Heart left ventricle (tissue), 16 donors: ENCODE measurements around the gene LBHD1. TPM values are rescaled to one million over a fixed set of nuclear protein-coding genes. Genes with fewer than 3 reads are reported as not detected.
"Not testable (repeated sequence)": the region's sequence is repeated elsewhere in the genome, so short reads cannot be mapped to it uniquely, and the experiment has no call there.

ENCODE experiments used
- ATAC-seq, 4 donors: fragments of 200-7000 bp; cut with Tn5 transposase; one replicate each; pipeline ENCODE4 v1.9.1; 2020 to 2022; ENCODE audit warnings: moderate library complexity in 4 of 4, mild to moderate bottlenecking in 3 of 4, moderate number of reproducible peaks in 1 of 4
- DNase-seq, 5 donors: peaks; one replicate each; pipeline ENCODE4 v3.0.0-alpha.2; 2020
- H3K27ac ChIP-seq, 12 donors: fragments of 200-600 bp; sonication (generic) in 4 of 12; one replicate each; pipeline versions ENCODE4 v1.5.0 to v1.8.0; 2016 to 2022; ENCODE audit warnings: mild to moderate bottlenecking in 2 of 12
- H3K27me3 ChIP-seq, 9 donors: fragments of 200-600 bp; sonication (generic) in 2 of 9; one replicate each; pipeline versions ENCODE4 v1.5.1 to v1.8.0; 2016 to 2022; ENCODE audit warnings: mild to moderate bottlenecking in 3 of 9
- H3K36me3 ChIP-seq, 9 donors: fragments of 200-600 bp; sonication (generic) in 2 of 9; one replicate each; pipeline versions ENCODE4 v1.5.0 to v1.8.0; 2018 to 2022; ENCODE audit warnings: mild to moderate bottlenecking in 2 of 9
- H3K4me1 ChIP-seq, 12 donors: fragments of 200-600 bp; sonication (generic) in 4 of 12; one replicate each; pipeline versions ENCODE4 v1.5.0 to v1.8.0; 2016 to 2022; ENCODE audit warnings: mild to moderate bottlenecking in 3 of 12
- H3K4me3 ChIP-seq, 12 donors: fragments of 200-600 bp; sonication (generic) in 4 of 12; one replicate each; pipeline versions ENCODE4 v1.5.0 to v1.8.0; 2017 to 2022; ENCODE audit warnings: mild to moderate bottlenecking in 9 of 12, moderate library complexity in 4 of 12
- H3K9me3 ChIP-seq, 12 donors: fragments of 200-600 bp; sonication (generic) in 4 of 12; one replicate each; pipeline versions ENCODE4 v1.5.0 to v1.8.0; 2016 to 2022; ENCODE audit warnings: mild to moderate bottlenecking in 1 of 12
- POLR2A ChIP-seq, 2 donors: fragments of 450-650 bp; IDR thresholded peaks; one replicate each; pipeline ENCODE4 v1.6.1; 2017; ENCODE audit warnings: antibody characterized with exemption in 2 of 2, mild to moderate bottlenecking in 2 of 2, moderate library complexity in 2 of 2
- WGBS, 4 donors: extraction: QIAGEN DNeasy Blood & Tissue Kit in 2 of 4; methylation state at CpG; one replicate each; pipeline versions ENCODE4 v1.1.5 to v1.1.7; 2013 to 2018; 5-methylcytosine and 5-hydroxymethylcytosine counted together
- intact Hi-C, 10 donors: fragments of 100-400 bp; cut with DNase I; formaldehyde crosslinking; loops; one replicate each; pipeline versions ENCODE4 v1.11.1 to v1.14.2; 2022
- polyA plus RNA-seq, 2 donors: library from polyadenylated mRNA; stranded (reverse); fragments of 200-250 nt; gene quantifications; one replicate each; pipeline ENCODE4 v1.2.3, GENCODE V29; 2013
- total RNA-seq, 9 donors: library from RNA; depleted of rRNA in 2 of 9; stranded (reverse); fragments of >200 nt in 2 of 9; fragmentation: NEBNext Ultra II Directional in 3 of 9; extraction: Animal tissue kit (Norgen Biotek cat#: 25700) in 3 of 9; gene quantifications; one replicate each; pipeline versions ENCODE4 v1.1.0 to v1.2.4, GENCODE V29; 2016 to 2023
- TF ChIP-seq, protein P1 (sequence below), 12 donors: fragments of 200-600 bp; sonication (generic) in 4 of 12; IDR thresholded peaks; one replicate each; pipeline versions ENCODE4 v1.5.0 to v1.8.0; 2018 to 2022; ENCODE audit warnings: antibody characterized with exemption in 12 of 12, mild to moderate bottlenecking in 5 of 12
- donor health status: ischemic (EF 13 %, LVEDD 7.1; RV severe dilation, severe dysfunction).
- donor health status: healthy with polysubstance abuse.
- donor health status: DM: no; HTN: yes; CAD: no.
- donor health status: DM: no; HTN: no; CAD: no.
- donor health status: ischemic (EF 25% LVEDD 6.9; RV normal size, moderate dysfunction).
- donor health status: ischemic (EF 25% LVEDD 5.7; RV mildly dilated, moderate dysfunction).
- donor health status: healthy.
- donor health status: DM: yes; HTN: yes; CAD: no.
- donor health status: ischemic (EF 35%, LVEDD 5.7; RV mildly dilated, moderate dysfunction).
- donor health status: nonischemic (EF 11% LVEDD 7.7; RV severe dilation, severe dysfunction).
- donor health status: DM: yes; HTN: yes; CAD: no.
- donor health status: PGD.
- donor health status: ischemic (EF 29% LVEDD 5.4; RV normal size, mild dysfunction).
- donor health status: nonischemic (EF 23%, LVEDD 6.1; RV moderate dilation, normal function).

The LBHD1 gene
- total and polyA plus RNA-seq, 11 donors: 1.4 to 6.3 (median 2.4) TPM

DNA sequence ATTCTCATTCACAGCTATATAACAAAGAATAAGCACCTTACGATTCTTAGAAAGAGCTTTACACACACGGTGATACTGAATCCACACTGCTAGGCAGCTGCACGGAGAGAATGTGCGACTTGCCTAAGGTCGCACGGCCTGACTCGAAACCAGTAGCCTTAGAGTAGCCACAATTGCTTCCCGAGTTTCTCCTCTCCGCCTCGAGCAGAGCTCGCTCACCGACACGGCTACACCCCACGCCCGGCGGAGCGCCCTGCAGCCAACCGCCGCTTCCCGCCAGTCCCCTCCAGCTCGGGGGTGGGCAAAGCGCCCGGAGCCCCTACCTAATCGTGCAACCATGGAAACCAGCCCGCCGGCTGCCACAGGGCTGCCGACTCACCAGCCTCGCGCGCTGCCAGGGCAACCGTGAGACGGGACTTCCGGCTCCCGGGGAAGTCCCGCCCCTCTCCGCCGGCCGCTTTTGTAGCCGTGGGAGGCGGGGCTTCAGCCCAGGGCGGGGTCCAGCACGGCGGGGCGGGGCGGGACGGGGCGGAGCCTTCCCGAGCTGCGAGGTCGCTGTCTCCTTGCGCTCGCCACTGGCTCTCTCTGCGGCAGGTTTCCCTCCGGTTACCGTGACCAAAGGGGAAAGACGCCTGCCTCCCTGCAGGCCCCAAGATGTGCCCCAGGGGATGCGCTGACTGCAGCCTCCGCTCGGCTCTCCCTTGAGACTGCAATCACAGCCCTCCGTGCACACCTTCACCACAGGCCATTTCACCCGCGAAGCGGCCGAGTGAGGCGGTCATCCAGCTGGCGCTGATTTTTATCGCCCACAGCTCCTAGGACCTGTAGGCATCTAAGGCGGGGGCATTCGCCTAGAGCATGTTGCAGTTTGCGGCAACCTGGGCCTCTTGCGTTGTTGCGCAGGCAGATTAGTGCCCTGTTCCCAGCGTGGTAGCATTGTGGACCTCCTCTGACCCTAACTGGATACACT lies 34.1 kb upstream of the LBHD1 start:
- TF ChIP-seq, protein P1, sequence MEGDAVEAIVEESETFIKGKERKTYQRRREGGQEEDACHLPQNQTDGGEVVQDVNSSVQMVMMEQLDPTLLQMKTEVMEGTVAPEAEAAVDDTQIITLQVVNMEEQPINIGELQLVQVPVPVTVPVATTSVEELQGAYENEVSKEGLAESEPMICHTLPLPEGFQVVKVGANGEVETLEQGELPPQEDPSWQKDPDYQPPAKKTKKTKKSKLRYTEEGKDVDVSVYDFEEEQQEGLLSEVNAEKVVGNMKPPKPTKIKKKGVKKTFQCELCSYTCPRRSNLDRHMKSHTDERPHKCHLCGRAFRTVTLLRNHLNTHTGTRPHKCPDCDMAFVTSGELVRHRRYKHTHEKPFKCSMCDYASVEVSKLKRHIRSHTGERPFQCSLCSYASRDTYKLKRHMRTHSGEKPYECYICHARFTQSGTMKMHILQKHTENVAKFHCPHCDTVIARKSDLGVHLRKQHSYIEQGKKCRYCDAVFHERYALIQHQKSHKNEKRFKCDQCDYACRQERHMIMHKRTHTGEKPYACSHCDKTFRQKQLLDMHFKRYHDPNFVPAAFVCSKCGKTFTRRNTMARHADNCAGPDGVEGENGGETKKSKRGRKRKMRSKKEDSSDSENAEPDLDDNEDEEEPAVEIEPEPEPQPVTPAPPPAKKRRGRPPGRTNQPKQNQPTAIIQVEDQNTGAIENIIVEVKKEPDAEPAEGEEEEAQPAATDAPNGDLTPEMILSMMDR (IDR thresholded peaks at IDR 0.05): no peak
- peak in 1 of 2 donors; percentile 60 for TF ChIP-seq POLR2A (IDR thresholded peaks at IDR 0.05)
- intact Hi-C loops: loop anchor here in 2 of 10 donors (2.0 to 5.0 kb wide), 3 partner anchors 23 to 39 kb away; partner anchors contain the start of genes C11orf98 (in 1 of the 2), CSKMT (in 1 of the 2), LBHD1 (in 1 of the 2) and UQCC3 (in 1 of the 2)
- peaks cover 0 to 61% (median 34%) of the 10 kb centered on the region in 12 donors for H3K4me1 ChIP-seq
- peaks cover 0 to 34% (median 18%) of the 10 kb centered on the region in 9 donors for H3K36me3 ChIP-seq
- H3K4me3 ChIP-seq: peak overlapping the region; percentile 63 to 89 (median 78)
- H3K27me3 ChIP-seq: no peaks in the 10 kb centered on the region
- DNase-seq: peak; percentile 94 to 98 (median 96)
- H3K27ac ChIP-seq: peak overlapping the region; percentile 71 to 95 (median 88)
- ATAC-seq: peak; percentile 65 to 90 (median 86)
- WGBS, 4 donors: 1 to 12% (median 3%) methylated on average over 29 to 73 of the region's 73 CpGs
- no peaks in the 10 kb centered on the region for H3K9me3 ChIP-seq

DNA sequence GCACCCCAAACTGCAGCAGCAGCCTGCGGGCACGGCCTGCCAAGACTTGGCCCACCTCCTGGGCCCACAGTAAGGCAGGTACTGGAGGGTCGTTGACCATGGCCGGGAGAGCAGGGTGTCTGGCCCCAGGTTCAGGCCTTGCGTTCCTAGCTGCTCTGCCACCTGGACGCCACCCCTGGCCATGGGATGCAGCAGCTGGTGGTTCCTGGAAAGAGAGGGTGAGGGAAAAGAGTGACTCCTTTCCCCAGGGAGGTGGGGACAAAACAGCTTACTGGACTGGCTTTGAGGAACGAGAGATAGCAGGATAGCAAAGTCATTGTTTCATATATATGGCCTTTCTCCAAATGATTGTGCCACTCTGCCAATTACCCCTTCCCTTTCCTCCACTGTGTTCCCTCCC lies 33.3 kb upstream of the LBHD1 start:
- intact Hi-C loops: loop anchor here in 2 of 10 donors (2.0 to 5.0 kb wide), 3 partner anchors 23 to 38 kb away; partner anchors contain the start of genes C11orf98 (in 1 of the 2), CSKMT (in 1 of the 2), LBHD1 (in 1 of the 2) and UQCC3 (in 1 of the 2)
- TF ChIP-seq, protein P1 (IDR thresholded peaks at IDR 0.05): no peak
- no peak for TF ChIP-seq POLR2A (IDR thresholded peaks at IDR 0.05)
- H3K4me1 ChIP-seq: peaks cover 0 to 56% (median 31%) of the 10 kb centered on the region in 12 donors
- 43 to 58% (median 51%) methylated on average over 7 of the region's 7 CpGs for WGBS, 4 donors
- peaks cover 0 to 34% (median 18%) of the 10 kb centered on the region in 9 donors for H3K36me3 ChIP-seq
- DNase-seq (no peak), ATAC-seq (no peak)
- H3K4me3 ChIP-seq: peak overlapping the region; percentile 63 to 89 (median 78)
- no peaks in the 10 kb centered on the region for H3K9me3 ChIP-seq
- peak overlapping the region; percentile 2 to 95 (median 87) for H3K27ac ChIP-seq
- no peaks in the 10 kb centered on the region for H3K27me3 ChIP-seq

DNA sequence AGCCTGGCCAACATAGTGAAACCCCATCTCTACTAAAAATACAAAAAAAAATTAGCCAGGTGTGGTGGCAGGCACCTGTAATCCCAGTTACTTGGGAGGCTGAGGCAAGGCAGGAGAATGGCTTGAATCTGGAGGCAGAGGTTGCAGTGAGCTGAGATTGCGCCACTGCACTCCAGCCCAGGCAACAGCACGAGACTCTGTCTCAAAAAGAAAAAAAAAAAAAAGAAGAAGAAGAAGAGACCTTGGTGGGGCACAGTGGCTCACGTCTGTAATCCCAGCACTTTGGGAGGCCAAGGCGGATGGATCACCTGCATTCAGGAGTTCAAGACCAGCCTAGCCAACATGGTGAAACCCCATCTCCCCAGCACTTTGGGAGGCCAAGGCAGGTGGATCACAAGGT lies 31.9 kb upstream of the LBHD1 start:
- peaks cover 0 to 46% (median 24%) of the 10 kb centered on the region in 12 donors for H3K4me1 ChIP-seq
- peaks cover 0 to 37% (median 19%) of the 10 kb centered on the region in 9 donors for H3K36me3 ChIP-seq
- DNase-seq, H3K9me3 ChIP-seq, ATAC-seq, H3K27ac ChIP-seq, H3K27me3 ChIP-seq, H3K4me3 ChIP-seq: not testable (repeated sequence)
- intact Hi-C loops: loop anchor here in 1 of 10 donors (2.0 kb wide), 1 partner anchor 21 kb away; no protein-coding TSS in a partner anchor
- 85 to 99% (median 94%) methylated on average over 4 of the region's 4 CpGs for WGBS, 4 donors

DNA sequence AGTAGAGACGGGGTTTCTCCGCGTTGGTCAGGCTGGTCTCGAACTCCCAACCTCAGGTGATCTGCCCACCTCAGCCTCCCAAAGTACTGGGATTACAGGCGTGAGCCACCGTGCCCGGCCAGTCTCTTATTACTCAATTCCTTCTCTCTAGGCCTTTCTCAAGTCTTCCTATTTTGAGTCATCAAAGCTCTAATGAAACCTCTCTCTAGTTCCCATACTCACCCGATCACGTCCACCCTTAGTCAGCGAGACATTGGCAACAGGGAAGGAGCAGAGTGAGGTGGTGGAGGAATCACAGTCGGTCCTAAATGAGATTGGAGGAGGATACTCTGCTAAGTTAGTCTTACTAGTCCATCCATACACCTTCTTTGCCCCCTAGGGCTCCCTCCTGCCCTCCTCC lies 30.2 kb upstream of the LBHD1 start:
- intact Hi-C loops: no loop called here

More for the DNA sequence above, 30.2 kb upstream of the LBHD1 start:
- Histone ChIP-seq H3K9me3 (no peaks in the 10 kb centered on the region), H3K4me3 (no peak overlapping the region), H3K27me3 (no peaks in the 10 kb centered on the region), H3K36me3 (peaks cover 0 to 46% (median 19%) of the 10 kb centered on the region in 9 donors), H3K4me1 (peaks cover 0 to 31% (median 15%) of the 10 kb centered on the region in 12 donors), H3K27ac (peak overlapping the region in 1 of 12 donors; percentile 51)
- 91 to 96% (median 94%) methylated on average over 11 of the region's 11 CpGs for WGBS, 4 donors
- no peak for ATAC-seq
- no peak for DNase-seq
- TF ChIP-seq POLR2A (IDR thresholded peaks at IDR 0.05): no peak
- TF ChIP-seq, protein P1 (IDR thresholded peaks at IDR 0.05): no peak
